Loucy (cell line): ENCODE results near the gene PJVK.
"Not testable (repeated sequence)": the region's sequence is repeated elsewhere in the genome, so short reads cannot be mapped to it uniquely, and the experiment has no call there.

Experiments
- H2AFZ ChIP-seq: fragments of 200-600 bp; sonication (generic); 2 replicates; pipeline ENCODE4 v1.6.0; 2016; ENCODE audit warnings: antibody characterized with exemption, mild to moderate bottlenecking, low read length, moderate library complexity
- H3F3A ChIP-seq: fragments of 200-600 bp; 2 replicates; pipeline ENCODE4 v1.6.0; 2016; ENCODE audit warnings: antibody characterized with exemption, low read depth, mild to moderate bottlenecking
- H3K27me3 ChIP-seq: fragments of 200-600 bp; sonication (generic); 2 replicates; pipeline ENCODE4 v1.6.1; 2014; ENCODE audit warnings: low read length, mild to moderate bottlenecking; ENCODE audit not compliant: insufficient read depth, poor library complexity, severe bottlenecking
- H3K36me3 ChIP-seq: fragments of 200-600 bp; sonication (generic); 2 replicates; pipeline ENCODE4 v1.6.1; 2016; ENCODE audit warnings: low read length; ENCODE audit not compliant: insufficient read depth
- H3K4me1 ChIP-seq: fragments of 200-600 bp; sonication (generic); 2 replicates; pipeline ENCODE4 v1.5.1; 2014; ENCODE audit warnings: low read length, mild to moderate bottlenecking; ENCODE audit not compliant: insufficient read depth, poor library complexity, severe bottlenecking
- H3K4me2 ChIP-seq: fragments of 200-600 bp; sonication (generic); 2 replicates; pipeline ENCODE4 v1.6.0; 2014; ENCODE audit warnings: antibody characterized with exemption, low read length, low read depth, mild to moderate bottlenecking; ENCODE audit not compliant: poor library complexity, severe bottlenecking
- H3K4me3 ChIP-seq: fragments of 200-600 bp; sonication (generic); 2 replicates; pipeline ENCODE4 v1.5.1; 2014; ENCODE audit warnings: low read length, mild to moderate bottlenecking, mixed read lengths; ENCODE audit not compliant: poor library complexity, severe bottlenecking
- H3K79me2 ChIP-seq: fragments of 200-600 bp; sonication (generic); 2 replicates; pipeline ENCODE4 v1.6.1; 2014; ENCODE audit warnings: low read length; ENCODE audit not compliant: insufficient read depth
- H3K9ac ChIP-seq: fragments of 200-600 bp; sonication (generic); 2 replicates; pipeline ENCODE4 v1.6.0; 2014; ENCODE audit warnings: mild to moderate bottlenecking, low read depth, low read length, moderate library complexity; ENCODE audit not compliant: poor library complexity, severe bottlenecking
- H3K9me2 ChIP-seq: fragments of 200-600 bp; sonication (generic); replicated peaks from 2 replicates; pipeline ENCODE4 v1.6.1; 2016; ENCODE audit warnings: low read depth, low read length, mixed read lengths
- H3K9me3 ChIP-seq: fragments of 200-600 bp; sonication (generic); 2 replicates; pipeline ENCODE4 v1.6.1; 2014; ENCODE audit warnings: mild to moderate bottlenecking, antibody characterized with exemption, low read length, low read depth; ENCODE audit not compliant: insufficient read depth
- H4K20me1 ChIP-seq: fragments of 200-600 bp; sonication (generic); 2 replicates; pipeline ENCODE4 v1.6.0; 2014; ENCODE audit warnings: antibody characterized with exemption, low read length, mild to moderate bottlenecking; ENCODE audit not compliant: insufficient read depth, poor library complexity, severe bottlenecking
- CTCF ChIP-seq: fragments of 200-600 bp; sonication (generic); conservative IDR thresholded peaks from 2 replicates; pipeline ENCODE4 v1.5.1; 2014; ENCODE audit warnings: mild to moderate bottlenecking, antibody characterized with exemption, low read length
- EZH2phosphoT487 ChIP-seq: fragments of 200-600 bp; IDR thresholded peaks from 2 replicates; pipeline ENCODE4 v1.6.1; 2018; ENCODE audit warnings: antibody characterized with exemption, mild to moderate bottlenecking, moderate library complexity, borderline replicate concordance

Gene PJVK

GRCh38 chr2:178457390-178457886, 6.3 kb downstream of the PJVK start:
- peaks cover 5% of the 10 kb centered on the region for H3K4me1 ChIP-seq
- no peak overlapping the region for H3K4me2 ChIP-seq
- H2AFZ ChIP-seq = no peak overlapping the region
- no peaks in the 10 kb centered on the region for H3F3A ChIP-seq
- H3K36me3 ChIP-seq = no peaks in the 10 kb centered on the region
- no peak overlapping the region for H3K9ac ChIP-seq
- H3K9me3 ChIP-seq = no peaks in the 10 kb centered on the region
- no peaks in the 10 kb centered on the region for H3K27me3 ChIP-seq
- no peak overlapping the region for H3K4me3 ChIP-seq
- no peaks in the 10 kb centered on the region for H3K9me2 ChIP-seq
- H4K20me1 ChIP-seq = no peaks in the 10 kb centered on the region
- peaks cover under 1% of the 10 kb centered on the region; the same call in 1 of the 2 replicates for H3K79me2 ChIP-seq
- TF ChIP-seq EZH2phosphoT487 = no peak
- TF ChIP-seq CTCF = no peak

GRCh38 chr2:178469219-178469849, 18.2 kb downstream of the PJVK start:
- H3F3A ChIP-seq = no peaks in the 10 kb centered on the region

GRCh38 chr2:178471313-178471712, 20.1 kb downstream of the PJVK start:
- not testable (repeated sequence) for H3F3A ChIP-seq, H2AFZ ChIP-seq

More at GRCh38 chr2:178469219-178469849, 18.2 kb downstream of the PJVK start:
- Histone ChIP-seq H3K9ac (no peak overlapping the region), H3K36me3 (peaks cover 8% of the 10 kb centered on the region; the same call in 1 of the 2 replicates), H2AFZ (no peak overlapping the region), H4K20me1 (no peaks in the 10 kb centered on the region), H3K79me2 (0 out of 2 replicates have a peak, but pooled peaks cover 4% of the 10 kb centered on the region), H3K4me2 (no peak overlapping the region), H3K4me3 (no peak overlapping the region), H3K4me1 (no peaks in the 10 kb centered on the region), H3K9me2 (no peaks in the 10 kb centered on the region), H3K27me3 (no peaks in the 10 kb centered on the region), H3K9me3 (no peaks in the 10 kb centered on the region)
- no peak for TF ChIP-seq CTCF
- TF ChIP-seq EZH2phosphoT487 = no peak

GRCh38 chr2:178473373-178473772, 22.2 kb downstream of the PJVK start:
- Histone ChIP-seq H4K20me1 (no peaks in the 10 kb centered on the region), H3K9me3 (no peaks in the 10 kb centered on the region), H3K4me1 (peaks cover 8% of the 10 kb centered on the region), H3K27me3 (no peaks in the 10 kb centered on the region), H2AFZ (no peak overlapping the region), H3K4me3 (no peak overlapping the region), H3K9ac (no peak overlapping the region), H3F3A (no peaks in the 10 kb centered on the region), H3K79me2 (peaks cover 28% of the 10 kb centered on the region), H3K9me2 (no peaks in the 10 kb centered on the region), H3K36me3 (no peaks in the 10 kb centered on the region), H3K4me2 (peak overlapping the region; percentile 3)
- TF ChIP-seq CTCF = no peak
- no peak for TF ChIP-seq EZH2phosphoT487

More at GRCh38 chr2:178471313-178471712, 20.1 kb downstream of the PJVK start:
- not testable (repeated sequence) for H3K4me2 ChIP-seq, H3K9me2 ChIP-seq, H3K4me1 ChIP-seq, H3K9me3 ChIP-seq, H3K9ac ChIP-seq, H3K4me3 ChIP-seq, H3K79me2 ChIP-seq, H4K20me1 ChIP-seq, H3K27me3 ChIP-seq, H3K36me3 ChIP-seq
